ENCODE results near the gene ZDHHC1. TPM values are rescaled to one million over a fixed set of nuclear protein-coding genes. Genes with fewer than 3 reads are reported as not detected.

The ZDHHC1 gene
- total RNA-seq, 1 donor = 7.6 TPM

DNA sequence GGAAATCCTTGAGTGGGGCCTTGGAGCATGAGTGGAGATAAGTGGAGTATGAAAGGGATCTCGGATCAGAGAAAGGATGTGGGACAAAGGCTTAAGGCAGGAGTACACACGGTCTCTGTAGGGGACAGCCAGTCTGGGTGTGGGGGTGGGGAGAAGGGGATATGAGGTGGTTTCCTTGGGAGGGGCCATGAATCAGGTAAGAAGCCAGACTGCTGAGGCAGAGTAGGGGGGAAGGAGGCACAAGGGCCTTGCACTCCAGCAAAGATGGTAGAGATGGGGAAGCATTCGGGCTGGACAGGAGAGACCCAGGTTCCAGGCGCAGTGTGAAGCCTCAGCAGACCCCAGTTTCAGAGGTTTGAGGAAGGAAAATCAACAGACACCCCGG lies 16.2 kb upstream of the ZDHHC1 start:
- TF ChIP-seq, protein P1, sequence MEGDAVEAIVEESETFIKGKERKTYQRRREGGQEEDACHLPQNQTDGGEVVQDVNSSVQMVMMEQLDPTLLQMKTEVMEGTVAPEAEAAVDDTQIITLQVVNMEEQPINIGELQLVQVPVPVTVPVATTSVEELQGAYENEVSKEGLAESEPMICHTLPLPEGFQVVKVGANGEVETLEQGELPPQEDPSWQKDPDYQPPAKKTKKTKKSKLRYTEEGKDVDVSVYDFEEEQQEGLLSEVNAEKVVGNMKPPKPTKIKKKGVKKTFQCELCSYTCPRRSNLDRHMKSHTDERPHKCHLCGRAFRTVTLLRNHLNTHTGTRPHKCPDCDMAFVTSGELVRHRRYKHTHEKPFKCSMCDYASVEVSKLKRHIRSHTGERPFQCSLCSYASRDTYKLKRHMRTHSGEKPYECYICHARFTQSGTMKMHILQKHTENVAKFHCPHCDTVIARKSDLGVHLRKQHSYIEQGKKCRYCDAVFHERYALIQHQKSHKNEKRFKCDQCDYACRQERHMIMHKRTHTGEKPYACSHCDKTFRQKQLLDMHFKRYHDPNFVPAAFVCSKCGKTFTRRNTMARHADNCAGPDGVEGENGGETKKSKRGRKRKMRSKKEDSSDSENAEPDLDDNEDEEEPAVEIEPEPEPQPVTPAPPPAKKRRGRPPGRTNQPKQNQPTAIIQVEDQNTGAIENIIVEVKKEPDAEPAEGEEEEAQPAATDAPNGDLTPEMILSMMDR (IDR thresholded peaks at IDR 0.05; ENCODE audit: insufficient read depth, low read length) = no peak
- DNase-seq (ENCODE audit: low read depth) = no peak
- no peak overlapping the region for H3K4me3 ChIP-seq (ENCODE audit: low read depth, low read length)

DNA sequence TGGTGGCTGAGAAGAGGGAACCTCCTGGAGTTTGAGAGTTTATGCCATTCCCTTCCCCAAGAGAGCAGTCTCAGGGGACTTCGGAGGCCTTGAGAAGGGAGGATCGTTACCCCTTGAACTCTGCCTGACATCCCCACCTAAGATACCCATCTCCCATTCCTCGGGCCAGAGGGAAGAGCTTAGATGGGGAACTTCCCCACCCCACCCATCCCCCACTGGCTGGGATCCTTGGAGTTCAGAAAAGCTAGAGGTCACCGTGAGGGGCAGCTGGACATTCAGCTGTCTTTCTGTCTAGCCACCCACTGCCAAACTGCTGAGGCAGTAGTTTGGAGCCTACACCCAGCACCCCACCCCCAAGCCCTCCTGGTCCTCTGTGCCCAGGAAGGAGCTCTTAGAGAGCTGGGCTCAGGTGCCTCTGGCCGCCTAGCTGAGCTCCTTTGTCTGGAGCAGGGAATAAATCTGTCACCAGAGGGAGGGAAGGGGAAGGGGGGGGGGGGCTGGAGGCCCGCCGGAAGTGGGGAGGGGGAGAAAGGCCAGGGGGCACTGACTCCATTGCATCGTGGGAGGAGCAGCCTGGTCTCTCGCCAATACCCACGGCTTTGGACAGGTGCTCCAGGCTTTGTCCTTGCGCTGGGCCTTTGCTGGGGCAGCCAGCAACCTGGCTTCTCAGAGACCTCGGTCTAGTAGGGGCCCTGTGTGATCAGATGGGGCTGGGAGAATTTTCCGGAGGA lies 15.7 kb upstream of the ZDHHC1 start:
- TF ChIP-seq, protein P1 (IDR thresholded peaks at IDR 0.05; ENCODE audit: insufficient read depth, low read length) = no peak
- H3K4me3 ChIP-seq (ENCODE audit: low read depth, low read length) = no peak overlapping the region
- DNase-seq (ENCODE audit: low read depth) = no peak

DNA sequence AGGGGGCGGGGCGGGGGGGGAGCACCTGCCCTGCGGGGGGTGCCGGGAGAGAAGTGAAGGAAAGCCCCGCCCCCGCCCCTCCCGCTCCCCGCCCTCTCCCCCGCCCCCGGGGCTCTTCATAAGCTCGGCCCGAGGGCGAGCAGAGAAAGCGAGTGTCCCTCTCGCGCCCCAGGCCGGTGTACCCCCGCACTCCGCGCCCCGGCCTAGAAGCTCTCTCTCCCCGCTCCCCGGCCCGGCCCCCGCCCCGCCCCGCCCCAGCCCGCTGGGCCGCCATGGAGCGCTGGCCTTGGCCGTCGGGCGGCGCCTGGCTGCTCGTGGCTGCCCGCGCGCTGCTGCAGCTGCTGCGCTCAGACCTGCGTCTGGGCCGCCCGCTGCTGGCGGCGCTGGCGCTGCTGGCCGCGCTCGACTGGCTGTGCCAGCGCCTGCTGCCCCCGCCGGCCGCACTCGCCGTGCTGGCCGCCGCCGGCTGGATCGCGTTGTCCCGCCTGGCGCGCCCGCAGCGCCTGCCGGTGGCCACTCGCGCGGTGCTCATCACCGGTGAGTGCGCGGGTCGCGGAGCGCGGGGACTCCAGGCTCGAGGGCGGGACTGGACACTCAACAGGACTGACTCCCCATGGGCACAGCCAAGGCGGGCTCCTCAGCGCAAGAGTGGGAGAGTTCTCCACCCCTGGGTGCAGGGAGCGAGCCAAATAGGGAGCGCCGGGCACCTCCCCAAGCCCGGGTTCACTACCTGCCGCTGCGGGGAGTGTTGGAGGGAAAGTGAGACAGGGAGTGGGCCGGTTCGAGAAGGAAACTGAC lies 14.9 kb upstream of the ZDHHC1 start, which contains the start of gene HSD11B2:
TSS of gene HSD11B2 (plus strand) at position 145 of the 798 bp plus-strand sequence. CDS start at position 273, 128 bp downstream.
- no peak for DNase-seq (ENCODE audit: low read depth)
- TF ChIP-seq, protein P1 (IDR thresholded peaks at IDR 0.05; ENCODE audit: insufficient read depth, low read length) = no peak
- H3K4me3 ChIP-seq (ENCODE audit: low read depth, low read length) = peak within 1 kb of the TSS; percentile 35

DNA sequence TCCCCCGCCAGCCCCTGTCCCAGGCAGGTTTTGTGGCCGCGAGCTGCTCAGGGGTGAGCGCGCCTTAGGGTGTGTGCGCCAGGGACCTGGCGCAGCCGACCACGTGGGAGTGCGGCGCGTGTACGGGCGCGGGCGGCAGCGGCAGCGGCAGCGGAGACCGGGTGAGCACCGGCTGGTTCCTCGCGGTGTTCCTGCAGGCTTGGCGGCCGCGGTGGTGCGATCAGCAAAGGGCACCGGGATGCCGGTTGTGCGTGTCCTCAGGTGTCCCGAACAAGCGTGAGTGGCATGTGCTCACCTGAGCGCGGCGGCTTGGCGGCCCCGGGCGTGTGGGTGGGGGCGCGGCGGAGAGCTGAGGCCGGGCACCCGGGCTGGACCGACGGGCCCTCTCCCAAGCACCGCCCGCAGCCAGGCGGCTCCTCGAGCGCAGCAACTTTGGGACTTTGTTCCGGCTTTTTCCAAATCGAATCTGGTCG lies 14.3 kb upstream of the ZDHHC1 start:
- TF ChIP-seq, protein P1 (IDR thresholded peaks at IDR 0.05; ENCODE audit: insufficient read depth, low read length) = no peak
- no peak for DNase-seq (ENCODE audit: low read depth)
- H3K4me3 ChIP-seq (ENCODE audit: low read depth, low read length) = peak overlapping the region; percentile 35

DNA sequence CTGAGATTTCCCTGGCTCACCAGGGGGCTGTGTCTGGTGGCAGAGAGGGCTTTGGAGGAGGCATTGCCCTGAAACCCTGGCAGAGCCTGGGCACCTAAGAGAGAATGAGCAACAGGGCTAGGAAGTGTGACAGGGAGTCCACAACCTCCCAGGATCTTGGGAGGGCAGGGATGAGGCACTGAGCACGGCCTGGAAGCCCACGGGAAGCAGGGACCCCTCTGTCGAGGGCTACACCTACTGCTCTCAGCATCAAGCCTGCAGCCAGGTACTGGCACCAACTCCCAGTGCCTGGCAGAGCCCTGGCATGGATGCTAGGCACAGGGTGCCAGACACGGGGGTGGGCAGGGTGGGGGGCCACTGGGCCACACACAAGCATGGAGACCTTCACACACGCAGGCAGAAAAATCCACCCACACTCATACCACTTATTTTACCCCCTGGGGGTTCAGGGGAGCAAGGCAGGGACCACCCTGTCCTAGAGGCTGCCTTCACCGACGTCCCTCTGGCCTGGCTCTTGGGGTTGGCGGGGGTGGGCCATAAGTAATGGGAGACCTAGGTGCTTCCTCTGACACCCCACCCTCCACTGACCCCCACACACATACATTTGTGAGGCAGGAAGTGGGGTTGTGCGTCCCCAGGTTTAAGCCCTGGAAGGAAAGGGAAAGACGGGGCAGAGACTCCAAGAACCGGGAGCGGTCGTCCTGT lies 13.7 kb upstream of the ZDHHC1 start:
- H3K4me3 ChIP-seq (ENCODE audit: low read depth, low read length) = no peak overlapping the region
- DNase-seq (ENCODE audit: low read depth) = no peak
- TF ChIP-seq, protein P1 (IDR thresholded peaks at IDR 0.05; ENCODE audit: insufficient read depth, low read length) = no peak

DNA sequence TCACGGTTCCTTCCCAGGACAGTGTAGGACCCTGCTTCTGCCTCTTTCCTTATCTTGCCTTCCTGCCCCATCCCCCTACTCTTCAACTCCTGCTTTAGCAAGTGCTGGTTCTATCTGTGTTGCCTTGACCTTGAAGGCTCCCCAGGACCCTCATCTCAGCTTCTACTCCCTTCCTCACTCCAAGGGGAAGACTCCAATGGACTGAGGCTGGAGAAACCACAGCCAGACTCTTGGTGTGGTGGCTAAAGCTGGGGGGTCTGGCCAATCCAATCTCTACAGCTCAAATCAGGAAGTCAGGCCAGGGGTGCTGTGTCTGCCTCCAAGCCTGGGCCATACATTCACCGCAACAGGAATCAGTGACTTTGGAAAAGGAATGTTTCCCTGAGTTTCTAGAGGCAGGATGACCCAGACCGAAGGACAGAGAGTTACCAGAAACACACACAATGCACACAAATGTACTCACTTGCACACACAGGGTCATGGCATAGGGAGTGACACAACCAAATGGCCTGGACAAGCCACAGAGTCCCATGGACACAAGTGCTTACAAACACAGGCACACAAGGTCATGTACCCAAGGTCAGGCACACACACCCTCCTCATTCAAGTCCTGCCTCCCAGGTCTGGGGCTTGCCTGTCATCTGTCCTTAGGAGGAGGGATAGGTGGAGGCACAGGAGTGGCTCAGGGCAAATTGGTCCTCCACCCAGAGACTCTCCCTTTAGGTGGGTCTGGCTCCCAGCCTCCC lies 12.9 kb upstream of the ZDHHC1 start:
- TF ChIP-seq, protein P1 (IDR thresholded peaks at IDR 0.05; ENCODE audit: insufficient read depth, low read length) = no peak
- DNase-seq (ENCODE audit: low read depth) = no peak
- no peak overlapping the region for H3K4me3 ChIP-seq (ENCODE audit: low read depth, low read length)

Measured in fibroblast of the aortic adventitia (primary cell).